ENCODE data around the gene NMD3. TPM values are rescaled to one million over a fixed set of nuclear protein-coding genes. Genes with fewer than 3 reads are reported as not detected.
A peak's percentile ranks its signal among the peaks of the same experiment; 100 is the strongest.
"Not testable (repeated sequence)": the region's sequence is repeated elsewhere in the genome, so short reads cannot be mapped to it uniquely, and the experiment has no call there.

Gene NMD3
- 43.2 and 65.6 TPM in 2 replicates for total RNA-seq (2014; rRNA removed; shearing (Covaris generic))

GRCh38 chr3:161220850-161221753, at the start of gene NMD3:
Gene NMD3 (plus strand): TSS chr3:161221311. CDS start chr3:161222014, 703 bp downstream.
- in situ Hi-C loops (cut with HindIII; ENCODE audit: low sequenced_read_pairs), result no loop called here
- peak; percentile 94 for DNase-seq (ENCODE audit: low spot score)

DNA sequence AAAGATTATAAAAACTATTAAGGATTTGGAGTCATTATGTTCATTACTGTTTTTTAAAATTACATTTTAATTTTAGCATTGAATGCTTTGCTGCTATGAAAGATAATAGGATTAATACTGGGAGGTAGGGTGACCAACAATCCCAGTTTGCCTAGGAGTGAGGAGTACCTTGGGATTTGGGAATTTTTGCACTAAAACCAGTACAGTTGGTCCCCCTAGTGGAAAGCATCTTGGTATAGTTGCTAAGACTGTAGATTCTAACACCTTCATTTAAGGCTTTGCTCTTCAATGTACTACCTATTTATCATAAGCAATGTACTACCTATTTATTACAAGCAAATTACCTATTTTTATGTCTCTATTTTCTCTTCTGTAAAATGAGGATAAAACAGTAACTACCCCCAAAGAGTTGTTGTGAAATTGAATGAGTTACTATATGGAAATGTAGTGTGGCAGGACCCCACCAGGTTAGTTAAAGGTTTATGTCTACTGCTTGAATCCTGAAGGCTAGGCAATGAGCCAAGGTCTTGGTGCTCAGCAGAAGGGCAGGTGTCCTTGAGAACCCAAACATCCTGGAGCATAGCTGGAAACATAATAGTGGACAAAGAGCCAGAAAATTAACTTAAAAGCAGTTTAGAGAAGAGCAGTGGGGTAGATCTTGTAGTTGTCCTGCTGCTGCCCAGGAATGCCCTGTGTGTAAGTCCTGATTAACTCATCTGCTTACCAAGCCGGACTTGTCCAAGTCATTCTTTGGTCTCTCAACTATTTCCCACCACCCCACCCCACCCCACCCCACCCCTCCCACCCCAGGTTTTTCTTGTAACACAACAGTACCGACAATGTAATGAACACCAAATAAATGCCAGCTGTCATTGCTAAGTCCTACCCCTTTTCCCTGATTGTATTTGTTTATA, 49.2 kb upstream of the NMD3 start:
- DNase-seq (ENCODE audit: low spot score), result peak; percentile 54
- in situ Hi-C loops (cut with HindIII; ENCODE audit: low sequenced_read_pairs), result no loop called here

DNA sequence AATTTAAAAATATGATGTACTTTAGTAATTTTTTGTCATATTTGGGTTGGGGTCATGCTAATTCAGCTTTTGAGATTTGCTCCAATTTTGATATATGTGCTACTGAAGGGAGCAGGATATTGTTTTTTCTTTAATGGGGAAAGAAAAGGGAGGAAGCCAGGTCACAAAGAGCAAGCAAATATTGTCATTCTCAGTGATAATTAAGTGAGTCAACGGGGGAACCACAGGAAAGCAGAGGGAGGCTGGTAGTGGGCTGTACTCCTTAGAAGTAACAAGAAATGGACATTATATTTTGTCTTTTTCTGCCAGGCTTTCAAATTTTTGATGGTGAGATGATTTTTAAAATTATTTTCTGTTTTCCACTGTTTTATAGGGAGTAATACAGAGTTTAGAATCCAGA, 45.6 kb upstream of the NMD3 start:
- in situ Hi-C loops (cut with HindIII; ENCODE audit: low sequenced_read_pairs), result no loop called here
- DNase-seq (ENCODE audit: low spot score), result no peak

DNA sequence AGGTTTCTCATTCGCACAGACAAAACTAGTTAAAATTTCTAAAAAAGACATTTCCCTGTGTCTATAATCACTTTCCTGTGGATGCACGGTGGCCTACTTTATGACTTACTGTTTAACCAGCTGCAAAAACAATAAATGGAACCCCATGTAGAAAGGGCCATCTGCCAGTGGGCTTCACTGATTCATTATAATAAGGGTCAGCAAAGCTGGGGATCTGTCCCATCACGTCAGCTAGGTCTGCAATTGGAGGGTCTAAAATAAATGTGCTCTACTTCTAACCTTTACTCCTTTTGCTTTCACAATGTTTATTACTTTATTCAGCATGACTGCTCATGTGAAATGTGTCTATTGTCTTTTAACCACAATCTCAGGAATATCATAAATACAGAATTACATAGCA, 43.1 kb upstream of the NMD3 start:
- DNase-seq (ENCODE audit: low spot score), result no peak
- in situ Hi-C loops (cut with HindIII; ENCODE audit: low sequenced_read_pairs), result no loop called here

GRCh38 chr3:161181371-161181770, 39.7 kb upstream of the NMD3 start:
- in situ Hi-C loops (cut with HindIII; ENCODE audit: low sequenced_read_pairs); DNase-seq (ENCODE audit: low spot score): not testable (repeated sequence)

DNA sequence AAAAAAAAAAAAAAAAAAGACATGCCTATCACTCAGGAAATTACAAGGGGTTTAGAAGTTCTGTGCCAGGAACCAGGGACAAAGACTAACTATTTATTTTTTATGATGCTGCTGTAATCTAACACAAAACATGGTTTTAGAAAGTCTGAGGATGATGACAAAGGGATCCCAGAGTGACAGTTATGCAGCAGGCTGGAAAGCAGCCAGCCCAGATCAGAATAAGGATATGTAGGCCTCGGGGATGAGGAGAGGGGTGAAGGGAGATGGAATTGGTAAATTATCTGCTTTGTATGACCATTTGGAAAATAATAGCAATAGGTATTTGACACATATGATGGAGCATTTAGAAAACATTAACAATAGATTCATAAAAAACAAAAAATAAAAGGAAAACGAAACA, 34.1 kb upstream of the NMD3 start:
- no peak for DNase-seq (ENCODE audit: low spot score)

DNA sequence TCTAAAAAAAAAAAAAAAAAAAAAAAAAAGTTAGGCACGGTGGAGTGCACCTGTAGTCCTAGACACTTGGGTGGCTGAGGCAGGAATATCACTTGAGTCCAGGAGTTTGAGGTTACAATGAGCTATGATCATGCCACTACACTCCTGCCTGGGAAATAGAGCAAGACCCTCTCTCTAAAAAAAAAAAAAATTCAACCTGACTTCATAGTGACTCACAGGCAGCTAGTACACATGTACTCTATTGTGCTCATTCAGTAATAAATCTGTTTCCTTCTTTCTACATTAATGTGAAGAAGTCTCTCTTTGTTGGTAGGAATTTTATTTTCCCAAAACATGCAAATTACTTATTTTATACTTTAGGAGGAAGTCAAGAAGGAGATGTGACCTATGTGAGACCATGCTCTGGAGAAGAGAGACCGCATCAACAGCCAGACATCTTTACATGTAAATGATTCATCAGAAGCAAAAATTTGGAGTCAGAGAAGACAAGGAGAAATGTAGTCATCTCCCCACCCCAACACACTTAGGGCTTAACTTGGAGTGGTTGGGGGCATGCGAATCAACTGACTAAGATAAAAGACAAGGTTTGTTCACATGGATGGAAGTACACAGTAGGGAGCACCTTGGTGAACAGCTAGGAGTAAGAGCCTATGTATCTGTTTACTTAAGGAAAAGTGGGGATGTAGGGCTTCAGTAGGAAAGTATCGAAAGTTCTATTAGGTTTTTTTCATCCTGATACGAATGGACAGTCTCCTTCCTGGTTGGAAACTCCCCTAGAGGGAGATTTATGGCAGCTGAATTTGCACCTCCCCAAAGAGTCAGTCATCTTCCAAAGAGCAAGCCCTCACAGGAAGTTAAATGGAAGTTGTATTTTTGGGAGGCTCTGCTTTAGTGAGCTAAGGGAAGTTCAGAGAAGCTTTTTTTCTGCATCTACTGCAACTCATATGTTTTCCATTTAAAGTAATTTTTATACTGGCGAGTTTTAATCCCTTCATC, 23.0 kb upstream of the NMD3 start:
- in situ Hi-C loops (cut with HindIII; ENCODE audit: low sequenced_read_pairs), result no loop called here
- no peak for DNase-seq (ENCODE audit: low spot score)

More for the DNA sequence above, 34.1 kb upstream of the NMD3 start:
- in situ Hi-C loops (cut with HindIII; ENCODE audit: low sequenced_read_pairs), result no loop called here

DNA sequence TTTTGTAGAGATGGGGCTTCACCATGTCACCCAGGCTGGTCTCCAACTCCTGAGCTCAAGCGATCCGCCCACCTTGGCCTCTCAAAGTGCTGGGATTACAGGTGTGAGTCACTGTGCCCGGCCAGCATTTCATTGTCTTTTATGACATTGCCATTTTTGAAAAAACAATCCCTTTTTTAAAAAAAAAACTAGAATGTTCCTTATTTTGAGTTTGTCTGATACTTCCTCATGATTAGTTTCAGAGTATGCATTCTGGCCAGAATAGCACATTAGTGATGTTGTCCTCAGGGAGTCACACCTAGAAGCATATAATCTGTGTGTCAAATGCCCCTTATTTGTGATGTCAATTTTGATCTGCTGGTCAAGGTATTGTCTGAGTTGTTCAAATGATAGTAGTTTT, 21.2 kb upstream of the NMD3 start:
- in situ Hi-C loops (cut with HindIII; ENCODE audit: low sequenced_read_pairs), result no loop called here
- DNase-seq (ENCODE audit: low spot score), result no peak

- in situ Hi-C loops (cut with HindIII; ENCODE audit: low sequenced_read_pairs), result no loop called here
- DNase-seq (ENCODE audit: low spot score), result no peak
Measured at GRCh38 chr3:161203485-161204098, 17.5 kb upstream of the NMD3 start.

DNA sequence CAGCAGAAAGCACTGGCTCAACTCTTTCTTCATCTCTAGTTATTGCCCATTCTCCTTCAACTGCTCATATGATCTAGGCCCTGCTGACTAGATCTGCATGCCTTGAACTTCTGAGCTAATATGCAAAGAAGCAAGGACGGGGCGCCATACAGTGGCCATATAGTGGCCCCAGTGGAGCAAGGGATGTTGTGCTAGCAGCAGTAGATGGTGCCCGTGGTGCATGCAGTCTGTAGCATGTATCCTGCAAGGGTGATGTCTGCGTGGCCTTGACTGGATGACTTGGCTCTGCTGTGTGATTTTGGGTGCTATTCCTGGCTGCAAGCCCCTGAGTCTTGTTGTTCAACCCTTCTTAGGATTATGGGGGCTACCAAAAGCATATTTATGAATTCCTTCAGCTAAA, 12.2 kb upstream of the NMD3 start:
- in situ Hi-C loops (cut with HindIII; ENCODE audit: low sequenced_read_pairs), result no loop called here
- DNase-seq (ENCODE audit: low spot score), result no peak

GRCh38 chr3:161212171-161212771, 8.8 kb upstream of the NMD3 start:
- no peak for DNase-seq (ENCODE audit: low spot score)
- in situ Hi-C loops (cut with HindIII; ENCODE audit: low sequenced_read_pairs), result no loop called here

- no peak for DNase-seq (ENCODE audit: low spot score)
- in situ Hi-C loops (cut with HindIII; ENCODE audit: low sequenced_read_pairs), result no loop called here
Measured at GRCh38 chr3:161212906-161213305, 8.2 kb upstream of the NMD3 start.

DNA sequence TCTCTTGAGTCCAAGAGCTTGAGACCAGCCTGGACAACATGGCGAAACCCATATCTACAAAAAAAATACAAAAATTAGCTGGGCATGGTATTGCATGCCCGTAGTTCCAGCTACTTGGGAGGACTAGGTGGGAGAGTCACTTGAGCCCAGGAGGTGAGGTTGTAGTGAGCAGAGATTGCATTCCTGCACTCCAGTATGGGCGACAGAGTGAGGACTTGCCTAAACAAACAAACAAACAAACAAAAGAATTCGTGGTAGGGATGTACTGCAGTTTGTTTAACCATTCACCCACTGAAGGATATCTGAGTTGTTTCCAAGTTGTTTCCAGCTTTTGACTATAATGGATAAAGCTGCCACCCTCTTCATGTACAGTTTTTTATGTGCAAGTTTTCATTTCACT, 7.5 kb upstream of the NMD3 start:
- no peak for DNase-seq (ENCODE audit: low spot score)
- in situ Hi-C loops (cut with HindIII; ENCODE audit: low sequenced_read_pairs), result no loop called here

GRCh38 chr3:161215185-161215584, 5.9 kb upstream of the NMD3 start:
- in situ Hi-C loops (cut with HindIII; ENCODE audit: low sequenced_read_pairs), result no loop called here
- DNase-seq (ENCODE audit: low spot score), result no peak

DNA sequence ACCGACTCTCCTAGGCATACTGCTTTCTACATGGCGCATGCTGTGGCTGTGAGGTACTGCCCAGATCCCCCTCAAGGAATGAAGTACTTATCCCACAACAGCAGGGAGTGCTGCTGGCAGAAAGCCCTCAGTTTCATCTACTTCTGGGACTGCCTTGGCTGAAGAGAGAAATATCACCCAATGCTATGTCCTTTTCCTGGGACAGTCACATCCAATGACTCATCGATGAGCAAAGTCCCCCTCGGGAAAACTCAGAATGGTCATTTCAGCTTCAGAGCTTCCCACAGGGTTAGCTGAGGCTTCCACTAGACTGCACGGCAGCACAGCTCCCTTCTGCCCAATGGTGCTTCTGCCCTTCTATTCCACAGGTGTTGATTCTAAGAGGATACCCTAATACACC, 3.6 kb upstream of the NMD3 start:
- in situ Hi-C loops (cut with HindIII; ENCODE audit: low sequenced_read_pairs), result no loop called here
- no peak for DNase-seq (ENCODE audit: low spot score)

- in situ Hi-C loops (cut with HindIII; ENCODE audit: low sequenced_read_pairs), result no loop called here
- no peak for DNase-seq (ENCODE audit: low spot score)
Measured at GRCh38 chr3:161219495-161219894, 1.6 kb upstream of the NMD3 start.

DNA sequence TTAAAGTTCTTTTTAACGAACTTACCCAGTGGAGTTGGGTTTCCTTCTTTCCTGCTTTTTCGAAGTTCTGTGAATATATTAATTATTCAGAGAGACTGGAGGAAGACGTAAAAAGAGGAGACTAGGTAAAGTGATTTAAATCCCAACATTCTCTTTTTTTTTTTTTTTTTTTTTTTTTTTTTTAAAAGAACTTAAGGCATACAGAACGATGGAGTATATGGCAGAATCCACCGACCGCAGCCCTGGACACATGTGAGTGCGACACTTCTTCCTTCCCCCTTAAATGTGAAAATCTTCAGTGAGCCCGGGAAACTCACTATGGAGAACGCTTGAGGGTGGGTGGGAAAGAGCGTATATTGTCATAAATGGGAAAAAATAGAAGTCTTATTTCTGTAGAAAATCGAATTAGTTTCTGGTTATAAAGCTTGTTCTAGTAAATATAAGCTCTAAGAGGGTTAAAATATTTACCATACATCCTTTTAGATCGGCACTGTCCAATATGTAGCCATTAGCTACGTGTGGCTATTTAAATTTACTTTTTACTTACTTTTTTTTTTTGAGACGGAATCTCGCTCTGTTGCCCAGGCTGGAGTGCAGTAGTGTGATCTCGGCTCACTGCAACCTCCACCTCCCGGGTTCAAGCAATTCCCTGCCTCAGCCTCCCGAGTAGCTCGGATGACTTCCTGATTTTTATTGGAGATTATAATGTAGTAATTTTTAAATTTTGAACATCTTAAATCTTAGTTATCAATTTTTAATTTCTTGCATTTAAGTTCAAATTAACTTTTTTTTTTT, 892 bp downstream of the NMD3 start:
- peak; percentile 42 for DNase-seq (ENCODE audit: low spot score)
- in situ Hi-C loops (cut with HindIII; ENCODE audit: low sequenced_read_pairs), result no loop called here
